Measurements from ENCODE around the gene TSPAN16.

Gene TSPAN16

DNA sequence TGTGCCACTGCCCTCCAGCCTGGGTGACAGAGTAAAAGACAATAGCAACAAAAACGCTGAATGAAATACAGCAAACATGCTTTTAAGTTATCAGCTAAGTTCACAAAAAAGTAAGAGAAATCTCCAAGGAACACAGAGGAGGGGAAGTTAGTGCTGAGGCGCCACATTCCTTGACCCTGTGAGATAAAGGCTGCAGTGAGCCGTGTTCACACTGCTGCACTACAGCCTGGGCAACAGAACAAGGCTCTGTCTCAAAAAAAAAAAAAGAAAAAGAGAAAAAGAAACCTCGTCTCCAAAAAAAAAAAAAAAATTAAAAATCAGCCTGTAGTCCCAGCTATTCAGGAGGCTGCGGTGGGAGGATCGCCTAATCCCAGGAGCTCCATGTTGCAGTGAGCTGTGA, 17.3 kb upstream of the TSPAN16 start:
- in situ Hi-C loops (cut with HindIII; ENCODE audit: low sequenced_read_pairs): no loop called here
- no peak for DNase-seq (ENCODE audit: low read depth)
- TF ChIP-seq, protein P1, sequence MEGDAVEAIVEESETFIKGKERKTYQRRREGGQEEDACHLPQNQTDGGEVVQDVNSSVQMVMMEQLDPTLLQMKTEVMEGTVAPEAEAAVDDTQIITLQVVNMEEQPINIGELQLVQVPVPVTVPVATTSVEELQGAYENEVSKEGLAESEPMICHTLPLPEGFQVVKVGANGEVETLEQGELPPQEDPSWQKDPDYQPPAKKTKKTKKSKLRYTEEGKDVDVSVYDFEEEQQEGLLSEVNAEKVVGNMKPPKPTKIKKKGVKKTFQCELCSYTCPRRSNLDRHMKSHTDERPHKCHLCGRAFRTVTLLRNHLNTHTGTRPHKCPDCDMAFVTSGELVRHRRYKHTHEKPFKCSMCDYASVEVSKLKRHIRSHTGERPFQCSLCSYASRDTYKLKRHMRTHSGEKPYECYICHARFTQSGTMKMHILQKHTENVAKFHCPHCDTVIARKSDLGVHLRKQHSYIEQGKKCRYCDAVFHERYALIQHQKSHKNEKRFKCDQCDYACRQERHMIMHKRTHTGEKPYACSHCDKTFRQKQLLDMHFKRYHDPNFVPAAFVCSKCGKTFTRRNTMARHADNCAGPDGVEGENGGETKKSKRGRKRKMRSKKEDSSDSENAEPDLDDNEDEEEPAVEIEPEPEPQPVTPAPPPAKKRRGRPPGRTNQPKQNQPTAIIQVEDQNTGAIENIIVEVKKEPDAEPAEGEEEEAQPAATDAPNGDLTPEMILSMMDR (IDR thresholded peaks at IDR 0.05; ENCODE audit: low read depth, low read length, missing control alignments): no peak
- no peak overlapping the region for H3K4me3 ChIP-seq (ENCODE audit: low read depth, low read length)

DNA sequence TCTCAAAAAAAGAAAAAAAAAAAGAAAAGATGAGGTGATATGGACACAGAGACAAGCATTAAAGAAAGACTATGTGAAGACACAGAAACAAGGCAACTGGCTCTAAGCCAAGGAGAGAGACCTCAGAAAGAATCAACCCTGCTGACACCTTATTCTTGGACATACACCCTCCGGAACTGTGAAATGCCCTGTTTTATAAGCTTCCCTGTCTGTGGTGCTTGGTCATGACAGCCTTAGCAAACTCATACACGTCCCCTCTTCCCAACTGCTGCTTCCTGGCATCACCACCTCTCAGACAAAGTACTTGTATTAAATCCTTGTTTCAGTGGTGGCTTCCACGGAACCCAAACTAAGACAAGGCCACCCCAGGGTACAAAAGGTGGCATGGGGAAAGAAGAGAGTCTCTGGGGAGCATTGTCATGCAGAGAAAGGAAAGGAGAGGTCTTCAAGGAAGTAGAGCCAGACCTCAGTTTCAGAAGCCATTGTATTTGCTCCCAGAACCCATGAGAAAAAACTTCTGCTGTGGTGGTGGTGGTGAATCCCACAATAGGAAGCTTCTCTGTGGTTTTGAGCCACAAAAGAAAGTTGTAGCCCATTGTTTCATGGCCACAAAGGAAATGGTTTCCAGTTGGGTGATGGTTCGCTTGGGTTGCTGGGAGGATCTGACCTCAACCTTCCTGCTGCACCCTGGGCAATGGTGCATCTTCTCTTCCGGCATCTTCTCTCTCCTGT, 16.3 kb upstream of the TSPAN16 start:
- TF ChIP-seq, protein P1 (IDR thresholded peaks at IDR 0.05; ENCODE audit: low read depth, low read length, missing control alignments): no peak
- peak; percentile 23 for DNase-seq (ENCODE audit: low read depth)
- in situ Hi-C loops (cut with HindIII; ENCODE audit: low sequenced_read_pairs): no loop called here
- H3K4me3 ChIP-seq (ENCODE audit: low read depth, low read length): no peak overlapping the region

DNA sequence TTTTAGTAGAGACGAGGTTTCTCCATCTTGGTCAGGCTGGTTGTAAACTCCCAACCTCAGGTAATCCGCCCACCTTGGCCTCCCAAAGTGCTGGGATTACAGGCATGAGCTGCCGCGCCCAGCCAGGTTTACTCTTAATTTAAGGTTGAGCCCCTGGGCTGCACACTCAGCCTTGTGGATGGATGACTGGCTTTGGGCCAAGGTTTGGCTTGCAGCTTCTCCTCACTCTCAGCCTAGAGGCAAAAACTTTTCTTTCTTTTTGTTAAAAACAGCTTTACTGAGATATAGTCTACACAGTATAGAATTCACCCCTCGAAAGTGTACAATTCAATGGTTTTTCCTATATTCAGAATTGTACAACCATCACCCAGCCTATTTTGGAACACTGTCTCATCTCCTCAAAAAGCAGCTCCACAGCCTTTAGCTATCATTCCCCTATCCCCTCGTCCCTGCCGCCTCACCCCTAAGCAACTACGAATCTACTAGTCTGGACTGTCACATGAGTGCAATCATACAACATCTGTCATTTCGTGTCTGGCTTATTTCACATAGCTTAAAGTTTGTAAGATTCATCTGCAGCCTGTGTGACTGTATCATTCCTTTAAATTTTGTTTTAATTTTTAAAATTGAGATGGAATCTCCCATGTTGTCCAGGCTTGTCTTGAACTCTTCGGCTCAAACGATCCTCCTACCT, 14.5 kb upstream of the TSPAN16 start:
- H3K4me3 ChIP-seq (ENCODE audit: low read depth, low read length): no peak overlapping the region
- TF ChIP-seq, protein P1 (IDR thresholded peaks at IDR 0.05; ENCODE audit: low read depth, low read length, missing control alignments): no peak
- in situ Hi-C loops (cut with HindIII; ENCODE audit: low sequenced_read_pairs): no loop called here
- DNase-seq (ENCODE audit: low read depth): no peak

DNA sequence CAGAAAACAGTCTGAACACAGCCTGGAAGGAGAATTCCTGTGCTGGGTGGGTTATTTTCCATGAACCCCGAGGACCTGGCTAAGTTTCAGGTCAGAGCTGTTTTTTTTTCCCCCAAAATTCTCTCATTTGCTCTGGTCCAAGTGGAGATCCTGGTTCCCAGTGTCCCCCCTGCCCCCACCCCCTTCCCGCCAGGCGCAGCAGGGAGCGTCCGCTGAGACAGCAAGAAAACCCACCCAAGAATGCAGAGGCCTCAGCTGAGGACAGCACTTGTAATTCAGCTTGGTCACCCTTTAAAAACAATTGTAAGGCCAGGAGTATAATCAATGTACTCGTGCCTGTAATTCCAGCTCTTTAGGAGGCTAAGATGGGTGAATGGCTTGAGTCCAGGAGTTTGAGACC, 11.4 kb upstream of the TSPAN16 start:
- DNase-seq (ENCODE audit: low read depth): no peak
- in situ Hi-C loops (cut with HindIII; ENCODE audit: low sequenced_read_pairs): no loop called here

DNA sequence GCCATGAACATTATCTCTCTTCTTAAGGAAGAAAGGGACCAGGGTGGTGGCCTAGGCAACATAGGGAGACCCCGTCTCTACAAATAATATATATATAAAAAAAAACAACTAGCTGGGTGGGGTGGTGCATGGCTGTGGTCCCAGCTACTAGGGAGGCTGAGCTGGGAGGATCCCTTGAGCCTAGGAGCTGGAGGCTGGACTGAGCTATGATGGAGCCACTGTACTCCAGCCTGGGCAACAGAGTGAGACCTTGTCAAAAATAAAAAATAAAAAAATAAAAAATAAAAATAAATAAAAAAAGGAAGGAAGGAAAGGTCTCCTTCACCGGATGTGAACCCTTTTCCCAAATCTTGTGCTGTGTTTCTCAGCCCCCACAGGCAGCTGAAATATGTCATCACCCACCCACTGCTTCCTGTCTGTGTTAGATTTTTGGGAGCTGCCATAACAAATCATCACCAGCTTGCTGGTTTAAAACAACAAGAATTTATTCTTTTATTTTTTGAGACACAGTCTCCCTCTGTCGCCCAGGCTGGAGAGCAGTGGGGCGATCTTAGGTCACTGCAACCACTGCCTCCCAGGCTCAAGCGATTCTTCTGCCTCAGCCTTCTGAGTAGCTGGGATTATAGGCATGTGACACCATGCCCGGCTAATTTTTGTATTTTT, 9.5 kb upstream of the TSPAN16 start:
- no peak for DNase-seq (ENCODE audit: low read depth)
- no peak overlapping the region for H3K4me3 ChIP-seq (ENCODE audit: low read depth, low read length)
- TF ChIP-seq, protein P1 (IDR thresholded peaks at IDR 0.05; ENCODE audit: low read depth, low read length, missing control alignments): no peak
- in situ Hi-C loops (cut with HindIII; ENCODE audit: low sequenced_read_pairs): no loop called here

More for the DNA sequence above, 11.4 kb upstream of the TSPAN16 start:
- H3K4me3 ChIP-seq (ENCODE audit: low read depth, low read length): no peak overlapping the region
- TF ChIP-seq, protein P1 (IDR thresholded peaks at IDR 0.05; ENCODE audit: low read depth, low read length, missing control alignments): no peak

DNA sequence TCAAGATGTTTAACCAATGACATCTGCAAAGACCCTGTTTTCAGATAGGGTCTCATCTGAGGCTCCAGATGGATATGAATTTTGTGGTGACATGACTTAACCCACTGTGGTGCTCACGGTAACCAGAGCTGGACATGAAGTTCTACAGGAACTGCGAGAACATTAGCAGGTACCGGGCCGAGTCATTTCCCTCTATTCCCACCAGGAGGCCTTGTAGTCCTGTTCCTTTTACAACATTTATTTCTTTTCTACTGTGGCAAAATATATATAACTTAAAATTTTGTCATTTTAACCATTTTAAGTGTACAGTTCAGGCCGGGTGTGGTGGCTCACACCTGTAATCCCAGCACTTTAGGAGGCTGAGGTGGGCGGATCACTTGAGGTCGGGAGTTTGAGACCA, 7.6 kb upstream of the TSPAN16 start:
- DNase-seq (ENCODE audit: low read depth): no peak
- TF ChIP-seq, protein P1 (IDR thresholded peaks at IDR 0.05; ENCODE audit: low read depth, low read length, missing control alignments): peak; percentile 69
- no peak overlapping the region for H3K4me3 ChIP-seq (ENCODE audit: low read depth, low read length)
- in situ Hi-C loops (cut with HindIII; ENCODE audit: low sequenced_read_pairs): no loop called here

Data from astrocyte of the cerebellum (primary cell).